Nephron (organoid): ENCODE measurements around the gene HEATR9.
A peak's percentile ranks its signal among the peaks of the same experiment; 100 is the strongest.

Experiments
- H3K27ac Mint-ChIP-seq, 3 experiments: 2 replicates each; pipeline ENCODE4 v1.8.0; 2020; ENCODE audit warnings: mixed read lengths in 3 of 3, mild to moderate bottlenecking in 2 of 3, moderate library complexity in 1 of 3
- H3K27me3 Mint-ChIP-seq: 2 replicates; pipeline ENCODE4 v1.8.0; 2021; ENCODE audit warnings: low read depth, mild to moderate bottlenecking, moderate library complexity, mixed read lengths
- H3K36me3 Mint-ChIP-seq: 2 replicates; pipeline ENCODE4 v1.8.0; 2020; ENCODE audit warnings: low read depth, mixed read lengths
- H3K4me1 Mint-ChIP-seq: 2 replicates; pipeline ENCODE4 v1.8.0; 2020; ENCODE audit warnings: mixed read lengths
- H3K4me3 Mint-ChIP-seq, 3 experiments: 2 replicates each; pipeline ENCODE4 v1.8.0; 2020; ENCODE audit warnings: mild to moderate bottlenecking in 3 of 3, mixed read lengths in 3 of 3, moderate library complexity in 2 of 3
- H3K9me3 Mint-ChIP-seq: 2 replicates; pipeline ENCODE4 v1.8.0; 2020; ENCODE audit warnings: mixed read lengths
- CTCF ChIP-seq, 3 experiments: fragments of 200-600 bp; sonication (generic); IDR thresholded peaks; one replicate each; pipeline ENCODE4 v1.5.0; 2021; ENCODE audit warnings: antibody characterized with exemption in 3 of 3; ENCODE audit not compliant: unreplicated experiment in 3 of 3

Gene HEATR9

GRCh38 chr17:35875072-35875799 is 6.5 kb upstream of the HEATR9 start:
- Mint-ChIP-seq H3K9me3 (no peaks in the 10 kb centered on the region), H3K4me1 (no peaks in the 10 kb centered on the region), H3K36me3 (no peaks in the 10 kb centered on the region), H3K27ac (no peak overlapping the region), H3K27me3 (no peaks in the 10 kb centered on the region), H3K4me3 (no peak overlapping the region)
- TF ChIP-seq CTCF (IDR thresholded peaks at IDR 0.05; ENCODE audit: unreplicated experiment in 3 of 3), result no peak

GRCh38 chr17:35872196-35872980 is 3.7 kb upstream of the HEATR9 start:
- no peaks in the 10 kb centered on the region for H3K9me3 Mint-ChIP-seq
- no peak for TF ChIP-seq CTCF (IDR thresholded peaks at IDR 0.05; ENCODE audit: unreplicated experiment in 3 of 3)
- no peak overlapping the region for H3K4me3 Mint-ChIP-seq
- no peak overlapping the region for H3K27ac Mint-ChIP-seq
- H3K27me3 Mint-ChIP-seq, result no peaks in the 10 kb centered on the region
- H3K36me3 Mint-ChIP-seq, result no peaks in the 10 kb centered on the region
- no peaks in the 10 kb centered on the region for H3K4me1 Mint-ChIP-seq

- peaks cover 4% of the 10 kb centered on the region for H3K4me1 Mint-ChIP-seq
- no peak overlapping the region for H3K27ac Mint-ChIP-seq
- no peak overlapping the region for H3K4me3 Mint-ChIP-seq
- H3K27me3 Mint-ChIP-seq, result no peaks in the 10 kb centered on the region
- no peaks in the 10 kb centered on the region for H3K36me3 Mint-ChIP-seq
- H3K9me3 Mint-ChIP-seq, result no peaks in the 10 kb centered on the region
- no peak for TF ChIP-seq CTCF (IDR thresholded peaks at IDR 0.05; ENCODE audit: unreplicated experiment in 3 of 3)
These were observed 2.5 kb upstream of the HEATR9 start for GRCh38 chr17:35870906-35871819.

GRCh38 chr17:35867574-35867973 is 1.1 kb downstream of the HEATR9 start:
- peaks cover 11% of the 10 kb centered on the region for H3K4me1 Mint-ChIP-seq
- no peak overlapping the region for H3K27ac Mint-ChIP-seq
- peaks cover 4% of the 10 kb centered on the region for H3K27me3 Mint-ChIP-seq
- no peak overlapping the region for H3K4me3 Mint-ChIP-seq
- H3K36me3 Mint-ChIP-seq, result no peaks in the 10 kb centered on the region
- no peaks in the 10 kb centered on the region for H3K9me3 Mint-ChIP-seq
- TF ChIP-seq CTCF (IDR thresholded peaks at IDR 0.05; ENCODE audit: unreplicated experiment in 3 of 3), result no peak

GRCh38 chr17:35866341-35866950 is 2.2 kb downstream of the HEATR9 start:
- Mint-ChIP-seq H3K36me3 (no peaks in the 10 kb centered on the region), H3K27me3 (peaks cover 4% of the 10 kb centered on the region), H3K4me3 (no peak overlapping the region), H3K4me1 (peaks cover 11% of the 10 kb centered on the region), H3K27ac (peak overlapping the region in 1 of 3 experiments; percentile 13), H3K9me3 (no peaks in the 10 kb centered on the region)
- TF ChIP-seq CTCF (IDR thresholded peaks at IDR 0.05; ENCODE audit: unreplicated experiment in 3 of 3), result no peak
